Aorta (tissue), 5 donors: Measurements from ENCODE around the gene GALNTL6. TPM values are rescaled to one million over a fixed set of nuclear protein-coding genes. Genes with fewer than 3 reads are reported as not detected.

ENCODE experiments used
- ATAC-seq: fragments of 200-7000 bp; cut with Tn5 transposase; one replicate; pipeline ENCODE4 v1.9.1; 2022; ENCODE audit warnings: moderate library complexity; ENCODE audit not compliant: low FRiP score
- DNase-seq, 2 donors: peaks; one replicate each; pipeline ENCODE4 v3.0.0-alpha.2; 2020
- H3K27ac ChIP-seq, 2 donors: one replicate each; pipeline ENCODE4 v1.5.1; 2013; ENCODE audit warnings: low read length in 2 of 2, mild to moderate bottlenecking in 2 of 2, moderate library complexity in 2 of 2, control low read depth in 1 of 2, inconsistent platforms in 1 of 2, low read depth in 1 of 2
- H3K27me3 ChIP-seq, 2 donors: one replicate each; pipeline ENCODE4 v1.6.1; 2013; ENCODE audit warnings: control low read depth in 1 of 2, low read length in 1 of 2, mild to moderate bottlenecking in 1 of 2, moderate library complexity in 1 of 2; ENCODE audit not compliant: insufficient read depth in 2 of 2, control insufficient read depth in 1 of 2
- H3K36me3 ChIP-seq, 2 donors: one replicate each; pipeline ENCODE4 v1.6.1; 2013; ENCODE audit warnings: control low read depth in 1 of 2, low read length in 1 of 2, mild to moderate bottlenecking in 1 of 2; ENCODE audit not compliant: insufficient read depth in 2 of 2, control insufficient read depth in 1 of 2
- H3K4me1 ChIP-seq, 2 donors: one replicate each; pipeline ENCODE4 v1.6.1; 2013; ENCODE audit warnings: low read length in 2 of 2, control low read depth in 1 of 2, mild to moderate bottlenecking in 1 of 2, moderate library complexity in 1 of 2; ENCODE audit not compliant: insufficient read depth in 2 of 2, control insufficient read depth in 1 of 2
- H3K4me3 ChIP-seq, 2 donors: one replicate each; pipeline ENCODE4 v1.5.1; 2013; ENCODE audit warnings: low read length in 2 of 2, control low read depth in 1 of 2, mild to moderate bottlenecking in 1 of 2
- H3K9me3 ChIP-seq: one replicate; pipeline ENCODE4 v1.6.1; 2013; ENCODE audit warnings: mild to moderate bottlenecking, low read length; ENCODE audit not compliant: control insufficient read depth
- WGBS, 2 donors: extraction: QIAGEN DNeasy Blood & Tissue Kit; methylation state at CpG; one replicate each; pipeline ENCODE4 v1.1.7; 2013; 5-methylcytosine and 5-hydroxymethylcytosine counted together
- intact Hi-C, 2 donors: fragments of 100-400 bp; cut with DNase I; formaldehyde crosslinking; loops; one replicate each; pipeline versions ENCODE4 v1.14.2 to v1.15.0; 2022
- polyA plus RNA-seq, 2 donors: library from polyadenylated mRNA; stranded (reverse); fragments of 200-250 nt; gene quantifications; one replicate each; pipeline ENCODE4 v1.2.3, GENCODE V29; 2013
- total RNA-seq, 2 donors: library from RNA; stranded (reverse); fragmentation: NEBNext Ultra II Directional; extraction: Animal tissue kit (Norgen Biotek cat#: 25700); gene quantifications; one replicate each; pipeline ENCODE4 v1.2.1, GENCODE V29; 2021
- donor health status: healthy with polysubstance abuse.
- donor health status: Bipolar disorder and iron deficiency.
- donor health status: DM: no; HTN: no; CAD: no.
- donor health status: DM: no; HTN: no; CAD: no.
- donor health status: DM: yes; HTN: yes; CAD: no.

Gene GALNTL6
- total and polyA plus RNA-seq, 4 donors = 0.39 to 1.6 (median 0.46) TPM; not detected in 1

DNA sequence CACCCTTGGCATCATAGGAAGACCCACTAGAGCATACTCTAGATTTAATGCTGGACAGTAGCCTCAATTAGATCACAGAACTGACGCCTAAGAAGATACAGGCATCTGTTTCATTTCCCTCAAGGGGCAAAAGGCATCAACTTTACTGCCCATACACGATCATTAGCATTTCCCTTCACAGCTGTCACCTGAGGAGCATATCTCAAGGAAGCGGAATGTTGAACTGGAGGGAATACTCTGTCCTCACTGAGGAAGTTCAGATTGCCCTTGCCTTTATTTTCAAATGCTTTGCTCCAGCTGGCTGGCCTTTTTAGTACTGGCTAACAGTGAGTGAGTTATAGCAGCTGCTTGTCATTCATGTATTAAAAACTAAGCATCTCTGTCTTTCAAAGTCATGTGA lies 847.0 kb downstream of the GALNTL6 start:
- Histone ChIP-seq H3K4me3 (no peak overlapping the region), H3K4me1 (no peaks in the 10 kb centered on the region), H3K9me3 (no peaks in the 10 kb centered on the region), H3K27me3 (no peaks in the 10 kb centered on the region), H3K27ac (no peak overlapping the region), H3K36me3 (no peaks in the 10 kb centered on the region)
- ATAC-seq = no peak
- no peak for DNase-seq
- intact Hi-C loops = no loop called here
- WGBS, 2 donors = 49 to 54% methylated on average over 3 of the region's 3 CpGs

DNA sequence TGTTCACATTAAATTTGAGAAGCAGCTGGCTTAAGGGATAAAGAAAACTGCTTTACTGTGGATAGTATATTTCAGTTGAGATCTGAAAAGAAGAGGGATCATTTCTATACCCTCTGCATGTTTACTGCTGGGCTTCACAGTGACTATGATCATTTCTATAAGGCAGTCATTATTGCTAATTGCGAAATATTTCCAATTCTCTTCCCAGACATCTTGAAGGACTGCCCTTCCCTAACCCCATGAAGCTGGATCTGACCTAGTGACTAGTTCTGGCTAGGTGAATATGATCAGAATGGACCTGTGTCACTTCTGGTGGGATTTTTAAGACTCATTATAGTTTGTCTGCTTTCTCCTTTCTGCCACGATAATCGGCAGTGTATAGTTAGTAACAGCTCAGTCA lies 848.9 kb downstream of the GALNTL6 start:
- intact Hi-C loops = no loop called here
- 92 to 94% methylated on average over 3 of the region's 3 CpGs for WGBS, 2 donors
- Histone ChIP-seq H3K4me1 (no peaks in the 10 kb centered on the region), H3K36me3 (no peaks in the 10 kb centered on the region), H3K9me3 (no peaks in the 10 kb centered on the region), H3K27me3 (no peaks in the 10 kb centered on the region), H3K27ac (no peak overlapping the region), H3K4me3 (no peak overlapping the region)
- ATAC-seq = no peak
- DNase-seq = no peak

DNA sequence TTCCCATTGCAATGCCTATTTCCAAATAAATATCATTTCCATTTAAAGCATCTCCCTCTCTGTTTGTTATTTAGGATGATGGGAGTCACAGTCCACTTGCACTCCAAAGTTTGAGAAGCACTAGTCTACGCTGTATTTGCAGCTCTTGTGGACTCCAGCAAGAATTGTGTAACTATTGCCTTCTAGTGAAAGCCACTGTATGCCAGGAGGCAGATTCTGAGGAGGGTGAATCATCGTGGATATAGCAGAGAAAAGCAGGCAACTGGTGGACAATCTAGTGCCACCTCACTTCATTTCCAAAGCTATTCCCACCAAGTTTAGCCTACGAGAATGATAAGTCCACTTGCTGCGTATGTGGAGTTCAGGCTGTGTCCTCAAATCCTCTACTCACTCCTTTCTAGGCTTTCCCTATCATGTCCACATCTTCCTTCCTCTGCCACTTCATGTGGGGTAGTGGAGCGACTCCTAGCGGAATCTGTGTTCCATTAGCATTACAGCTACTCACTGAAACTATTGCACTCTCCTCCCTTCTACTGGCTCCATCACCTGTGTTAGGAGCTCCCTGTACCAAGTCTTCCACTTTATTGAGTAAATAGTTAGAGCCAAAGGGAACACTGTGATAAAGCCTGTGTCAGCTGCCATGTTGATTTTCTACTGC lies 853.6 kb downstream of the GALNTL6 start:
- WGBS, 2 donors = 89 to 95% methylated on average over 6 of the region's 6 CpGs
- intact Hi-C loops = no loop called here
- no peak overlapping the region for H3K4me3 ChIP-seq
- no peaks in the 10 kb centered on the region for H3K4me1 ChIP-seq
- H3K9me3 ChIP-seq = no peaks in the 10 kb centered on the region
- H3K36me3 ChIP-seq = no peaks in the 10 kb centered on the region
- DNase-seq (no peak), ATAC-seq (no peak)
- H3K27me3 ChIP-seq = no peaks in the 10 kb centered on the region
- H3K27ac ChIP-seq = no peak overlapping the region

DNA sequence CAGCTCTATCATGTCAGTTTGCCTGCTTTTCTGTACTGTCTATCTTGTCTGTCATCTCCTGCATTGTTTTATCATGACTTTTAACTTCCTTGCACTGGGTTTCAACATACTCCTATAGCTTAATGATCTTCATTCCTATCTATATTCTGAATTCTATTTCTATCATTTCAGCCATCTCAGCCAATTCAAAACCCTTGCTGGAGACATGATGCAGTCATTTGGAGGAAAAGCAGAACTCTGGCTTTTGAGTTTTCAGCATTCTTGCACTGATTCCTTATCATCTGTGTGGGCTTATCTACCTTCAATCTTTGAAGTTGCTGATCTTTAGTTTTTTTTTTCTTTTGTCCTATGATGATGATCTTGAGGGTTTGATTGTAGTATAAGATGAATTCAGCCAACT lies 861.6 kb downstream of the GALNTL6 start:
- no peaks in the 10 kb centered on the region for H3K27me3 ChIP-seq
- no peaks in the 10 kb centered on the region for H3K36me3 ChIP-seq
- H3K4me3 ChIP-seq = no peak overlapping the region
- no peak for ATAC-seq
- H3K4me1 ChIP-seq = no peaks in the 10 kb centered on the region
- no peak overlapping the region for H3K27ac ChIP-seq
- DNase-seq = no peak
- intact Hi-C loops = no loop called here
- H3K9me3 ChIP-seq = no peaks in the 10 kb centered on the region

DNA sequence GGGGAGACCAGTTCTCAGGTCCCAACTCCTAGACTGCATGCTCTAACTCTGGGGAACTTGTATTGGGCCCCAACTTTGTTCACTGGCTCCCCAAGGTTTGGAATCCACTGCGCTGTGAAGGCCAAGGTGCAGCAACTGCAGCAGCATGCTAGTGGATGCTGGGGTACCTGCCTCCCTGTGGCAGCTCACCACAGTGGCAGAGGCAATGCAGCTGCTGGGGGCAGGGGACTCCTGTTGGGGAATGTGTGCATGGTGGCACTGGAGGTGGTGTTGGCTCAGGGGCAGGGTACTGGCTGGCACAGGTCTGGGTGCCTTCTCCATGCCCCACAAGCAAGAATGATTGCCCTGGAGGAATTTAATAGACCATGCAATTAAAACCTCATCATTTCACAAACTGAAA lies 862.0 kb downstream of the GALNTL6 start:
- Histone ChIP-seq H3K4me3 (no peak overlapping the region), H3K36me3 (no peaks in the 10 kb centered on the region), H3K27me3 (no peaks in the 10 kb centered on the region), H3K27ac (no peak overlapping the region), H3K9me3 (no peaks in the 10 kb centered on the region), H3K4me1 (no peaks in the 10 kb centered on the region)
- no peak for ATAC-seq
- 96 to 100% methylated on average over 1 of the region's 1 CpG for WGBS, 2 donors
- intact Hi-C loops = no loop called here
- DNase-seq = no peak

DNA sequence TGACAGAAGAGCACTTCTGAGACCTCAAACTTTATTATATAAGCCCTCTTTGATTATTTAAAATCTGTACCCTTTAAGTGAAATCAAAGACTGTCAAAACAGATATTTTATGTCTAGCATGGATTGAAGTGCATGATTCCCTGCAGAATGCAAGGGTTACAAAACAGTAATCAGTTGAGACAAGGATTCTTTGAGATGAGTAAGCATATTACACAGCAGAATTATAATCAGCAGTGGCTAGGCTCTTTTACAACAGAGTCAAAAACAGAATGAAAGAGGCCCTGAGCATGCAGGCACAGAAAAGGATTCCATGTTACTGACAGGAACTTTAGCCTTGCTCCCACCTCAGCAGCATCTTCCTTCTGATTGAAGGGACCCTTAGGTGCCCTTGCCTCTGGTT lies 867.5 kb downstream of the GALNTL6 start:
- Histone ChIP-seq H3K27ac (no peak overlapping the region), H3K4me1 (peaks cover 0 to 1% of the 10 kb centered on the region in 2 donors), H3K36me3 (no peaks in the 10 kb centered on the region), H3K9me3 (no peaks in the 10 kb centered on the region), H3K27me3 (no peaks in the 10 kb centered on the region), H3K4me3 (no peak overlapping the region)
- no peak for DNase-seq
- ATAC-seq = no peak
- intact Hi-C loops = no loop called here

DNA sequence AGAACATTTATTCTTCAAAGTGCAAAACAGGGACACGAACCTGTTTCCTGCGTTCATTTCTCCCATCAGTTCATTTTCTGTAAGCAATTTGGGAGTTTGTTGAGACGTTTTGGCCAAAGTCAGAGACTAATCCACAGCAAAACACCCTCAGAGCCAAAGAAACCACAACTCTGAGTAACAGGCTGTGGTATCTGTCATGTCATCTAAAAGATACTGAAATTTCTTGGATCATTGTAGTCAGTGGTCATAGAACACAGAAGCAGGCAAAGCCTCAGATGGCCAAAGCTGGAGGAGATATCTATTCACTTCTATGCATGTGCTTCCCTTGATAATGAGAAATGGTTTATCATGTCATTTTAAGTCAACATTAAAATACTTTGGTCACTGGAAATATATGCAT lies 869.8 kb downstream of the GALNTL6 start:
- WGBS, 2 donors = 36 to 55% methylated on average over 3 of the region's 3 CpGs

DNA sequence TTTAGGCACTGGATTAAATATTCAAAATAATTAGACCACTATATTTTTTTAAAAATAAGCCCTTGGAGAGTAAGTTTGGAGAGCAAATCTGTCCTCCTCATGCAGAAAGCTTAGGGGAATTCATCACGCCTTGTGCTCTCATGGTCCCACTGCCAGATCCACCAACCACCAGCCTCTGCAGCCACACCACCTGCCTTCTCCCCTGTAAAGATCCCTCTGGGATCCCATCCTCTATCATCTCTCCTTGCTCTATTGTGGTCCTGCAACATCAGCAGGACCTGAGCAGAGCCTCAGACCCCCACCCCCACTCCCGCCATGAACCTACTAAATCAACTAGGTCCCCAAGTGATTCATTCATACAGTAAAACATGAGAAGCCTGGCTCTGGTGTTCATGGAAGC lies 872.8 kb downstream of the GALNTL6 start:
- ATAC-seq = no peak
- H3K4me1 ChIP-seq = no peaks in the 10 kb centered on the region
- H3K27ac ChIP-seq = no peak overlapping the region
- no peak for DNase-seq
- H3K4me3 ChIP-seq = no peak overlapping the region
- H3K27me3 ChIP-seq = no peaks in the 10 kb centered on the region
- intact Hi-C loops = no loop called here
- H3K36me3 ChIP-seq = no peaks in the 10 kb centered on the region
- H3K9me3 ChIP-seq = no peaks in the 10 kb centered on the region
- 91 to 96% methylated on average over 2 of the region's 2 CpGs for WGBS, 2 donors

More for the DNA sequence above, 869.8 kb downstream of the GALNTL6 start:
- ATAC-seq = no peak
- no peaks in the 10 kb centered on the region for H3K36me3 ChIP-seq
- intact Hi-C loops = no loop called here
- no peak for DNase-seq
- no peaks in the 10 kb centered on the region for H3K27me3 ChIP-seq
- H3K4me1 ChIP-seq = peaks cover 0 to 1% of the 10 kb centered on the region in 2 donors
- H3K27ac ChIP-seq = no peak overlapping the region
- no peak overlapping the region for H3K4me3 ChIP-seq
- H3K9me3 ChIP-seq = no peaks in the 10 kb centered on the region

DNA sequence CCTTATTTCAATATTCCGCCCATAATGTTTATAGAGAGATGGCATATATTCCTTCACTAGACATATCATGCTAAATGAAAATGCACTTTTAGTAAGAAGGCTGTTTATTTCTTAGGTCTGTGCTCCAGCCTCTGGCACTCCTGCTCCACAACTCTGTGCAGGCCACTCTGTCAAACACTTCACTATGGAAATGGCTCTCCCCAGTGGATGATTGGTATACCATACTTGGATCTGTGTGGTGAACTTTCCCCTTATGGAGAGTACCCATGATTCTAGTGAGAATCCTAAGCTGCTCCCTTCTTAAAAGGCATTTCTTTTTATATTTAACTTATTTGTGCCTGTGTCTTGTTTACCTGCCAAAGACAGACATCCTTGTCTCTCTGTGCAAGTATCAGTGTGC lies 875.3 kb downstream of the GALNTL6 start:
- Histone ChIP-seq H3K36me3 (no peaks in the 10 kb centered on the region), H3K27ac (no peak overlapping the region), H3K4me1 (no peaks in the 10 kb centered on the region), H3K4me3 (no peak overlapping the region), H3K27me3 (no peaks in the 10 kb centered on the region), H3K9me3 (peaks cover 3% of the 10 kb centered on the region)
- WGBS, 2 donors = 97 to 100% methylated on average over 1 of the region's 1 CpG
- intact Hi-C loops = no loop called here
- ATAC-seq = no peak
- DNase-seq = no peak
